Cerebellar cortex (tissue), 1 donor: Measurements from ENCODE around the gene VIL1.
A peak's percentile ranks its signal among the peaks of the same experiment; 100 is the strongest.

Experiments used
- DNase-seq: peaks from one replicate; pipeline ENCODE4 v3.0.0-alpha.2; 2015; ENCODE audit warnings: low spot score

Gene VIL1

DNA sequence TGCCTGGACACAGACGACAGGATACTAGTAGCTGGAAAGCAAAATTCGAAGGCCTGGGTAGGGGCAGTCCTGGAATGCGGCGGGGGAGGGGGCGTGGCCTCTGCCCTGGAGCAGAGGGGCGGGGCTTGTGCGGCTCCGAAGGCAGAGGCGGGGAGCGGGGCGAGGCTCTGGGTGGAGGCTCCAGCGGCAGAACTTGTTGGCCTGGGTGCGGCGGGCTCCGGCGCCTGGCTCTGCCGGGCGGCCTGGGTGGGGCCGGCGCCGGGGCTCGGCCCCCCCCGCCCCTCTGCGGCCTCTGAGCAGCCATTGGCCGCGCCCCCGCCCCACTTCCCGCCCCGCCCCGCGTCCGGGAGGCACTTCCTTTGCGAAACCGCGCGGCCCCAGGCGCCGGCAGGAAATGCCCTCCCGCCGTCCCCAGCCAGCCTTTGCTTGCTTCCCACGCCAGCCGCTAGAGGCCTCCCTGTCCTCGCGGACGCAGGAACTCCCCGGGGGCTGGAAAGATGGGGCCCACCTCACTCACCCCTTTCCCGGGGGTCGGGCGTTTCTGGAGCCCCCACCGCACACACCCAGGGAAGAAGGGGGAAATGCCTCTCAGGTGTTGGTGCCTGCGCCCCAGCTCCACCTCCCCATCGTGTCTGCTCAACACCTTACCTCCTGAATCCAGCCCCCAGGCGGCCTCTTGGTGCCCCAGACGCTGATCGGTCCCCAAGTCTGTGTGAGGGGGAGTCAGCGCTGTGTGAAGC lies 12.5 kb upstream of the VIL1 start:
- peak; percentile 93 for DNase-seq

DNA sequence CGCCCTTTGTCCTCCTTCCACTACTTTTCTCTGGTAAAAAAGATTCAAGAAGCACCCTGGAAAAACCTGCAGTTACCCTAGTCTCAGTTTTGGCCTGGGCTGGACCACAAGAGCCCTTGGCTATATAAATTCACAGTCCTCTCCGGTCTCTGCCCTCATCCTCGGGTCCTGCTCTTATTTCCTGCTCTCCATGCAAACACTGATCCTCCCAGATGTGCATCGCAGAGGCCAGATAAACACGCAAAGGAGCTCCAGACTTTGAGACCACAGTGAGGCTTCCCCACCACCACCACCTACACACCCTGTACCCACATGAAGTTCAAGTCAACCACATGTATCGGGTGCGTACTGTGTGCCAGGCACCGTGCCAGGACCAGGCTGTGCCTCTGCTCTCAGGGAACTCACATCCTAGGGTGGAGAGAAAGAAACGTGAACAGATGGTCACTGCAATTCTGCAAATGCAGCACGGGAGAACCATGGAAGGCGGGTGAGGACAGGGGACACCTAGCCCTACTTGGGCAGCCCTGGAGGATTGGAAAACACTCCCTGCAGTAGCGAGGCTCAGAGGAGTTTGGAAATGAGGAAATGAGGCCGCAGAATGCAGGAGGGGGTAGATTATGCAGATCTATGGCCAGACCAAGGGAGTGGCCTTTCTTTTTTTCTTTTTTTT lies 11.8 kb upstream of the VIL1 start:
- DNase-seq: peak; percentile 81

DNA sequence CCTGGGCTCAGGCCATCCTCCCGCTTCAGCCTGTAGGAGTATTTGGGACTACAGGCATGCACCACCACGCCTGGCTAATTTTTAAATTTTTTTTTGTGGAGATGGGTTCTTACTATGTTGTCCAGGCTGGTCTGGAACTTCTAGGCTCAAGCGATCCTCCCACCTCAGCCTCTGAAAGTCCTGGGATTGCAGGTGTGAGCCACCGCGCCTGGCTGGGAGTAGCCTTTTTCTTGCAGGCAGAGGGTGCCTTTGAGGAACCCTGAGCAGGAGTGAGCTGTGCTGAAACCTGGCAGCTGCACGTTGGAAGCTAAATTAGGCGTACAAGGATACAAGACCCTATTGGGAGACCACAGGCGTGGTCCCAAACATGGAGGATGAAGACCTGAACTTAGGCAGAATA lies 11.2 kb upstream of the VIL1 start:
- no peak for DNase-seq

GRCh38 chr2:218418321-218418716 lies 604 bp upstream of the VIL1 start:
- DNase-seq: no peak

DNA sequence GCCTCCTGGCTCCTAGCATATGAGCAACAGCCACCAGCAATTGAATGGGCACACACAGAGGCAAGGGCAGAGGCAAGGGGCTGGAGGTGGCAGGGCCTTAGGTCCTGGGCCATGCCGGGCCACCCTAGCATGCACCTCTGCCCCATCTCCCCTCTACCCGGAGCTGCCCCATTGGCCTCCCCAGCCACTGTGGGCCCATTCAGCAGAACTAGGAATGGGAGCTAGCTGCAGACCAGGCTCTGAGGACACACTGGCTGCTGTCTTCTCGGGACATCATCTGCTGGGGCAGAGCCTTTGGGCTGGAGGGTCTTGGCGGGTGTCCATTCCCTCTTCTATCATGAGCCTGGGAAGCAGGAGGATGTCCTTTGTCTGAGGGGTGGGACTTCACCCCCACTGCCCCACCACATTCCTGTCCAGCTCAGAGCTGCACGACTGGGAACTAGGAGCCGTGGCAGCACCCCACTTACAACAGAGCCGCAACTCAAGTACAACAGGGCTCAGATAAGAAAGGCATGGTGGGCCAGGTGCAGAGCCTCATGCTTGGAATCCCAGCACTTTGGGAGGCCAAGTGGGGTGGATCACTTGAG lies 800 bp downstream of the VIL1 start:
- DNase-seq: no peak

DNA sequence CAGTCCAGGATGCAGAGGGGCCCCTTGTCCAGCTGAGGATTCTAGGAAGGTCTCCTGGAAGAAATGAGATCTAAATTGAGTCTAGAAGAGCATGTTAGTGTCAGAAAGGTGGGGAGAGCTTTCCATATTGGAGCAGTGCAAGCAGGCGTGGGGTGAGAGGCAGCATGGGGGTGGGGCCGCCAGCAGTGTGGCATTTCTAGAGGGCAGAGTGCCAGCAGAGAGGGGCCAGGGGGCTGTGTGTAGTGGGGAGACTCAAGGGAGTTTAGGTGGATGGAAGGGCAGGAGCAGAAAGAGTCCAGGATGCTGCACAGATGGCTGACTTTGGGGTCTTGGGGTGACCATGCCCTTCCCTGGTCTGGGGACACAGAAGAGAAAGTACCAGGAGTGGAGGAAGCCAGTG lies 2.1 kb downstream of the VIL1 start:
- DNase-seq: no peak

GRCh38 chr2:218422403-218423086 lies 3.6 kb downstream of the VIL1 start:
- no peak for DNase-seq

GRCh38 chr2:218423584-218423983 lies 4.7 kb downstream of the VIL1 start:
- no peak for DNase-seq

DNA sequence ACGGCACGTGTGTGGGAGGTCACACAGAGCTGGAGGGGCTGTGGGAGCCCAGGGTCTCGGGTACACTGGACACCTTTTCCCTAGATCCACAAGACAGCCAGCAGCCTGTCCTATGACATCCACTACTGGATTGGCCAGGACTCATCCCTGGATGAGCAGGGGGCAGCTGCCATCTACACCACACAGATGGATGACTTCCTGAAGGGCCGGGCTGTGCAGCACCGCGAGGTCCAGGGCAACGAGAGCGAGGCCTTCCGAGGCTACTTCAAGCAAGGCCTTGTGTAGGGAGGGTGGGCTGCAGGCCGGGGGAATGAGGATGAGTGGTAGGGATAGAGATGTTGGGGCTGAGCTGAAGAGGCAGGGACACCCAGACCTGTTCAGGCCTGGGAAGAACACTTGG lies 6.6 kb downstream of the VIL1 start:
- DNase-seq: no peak

DNA sequence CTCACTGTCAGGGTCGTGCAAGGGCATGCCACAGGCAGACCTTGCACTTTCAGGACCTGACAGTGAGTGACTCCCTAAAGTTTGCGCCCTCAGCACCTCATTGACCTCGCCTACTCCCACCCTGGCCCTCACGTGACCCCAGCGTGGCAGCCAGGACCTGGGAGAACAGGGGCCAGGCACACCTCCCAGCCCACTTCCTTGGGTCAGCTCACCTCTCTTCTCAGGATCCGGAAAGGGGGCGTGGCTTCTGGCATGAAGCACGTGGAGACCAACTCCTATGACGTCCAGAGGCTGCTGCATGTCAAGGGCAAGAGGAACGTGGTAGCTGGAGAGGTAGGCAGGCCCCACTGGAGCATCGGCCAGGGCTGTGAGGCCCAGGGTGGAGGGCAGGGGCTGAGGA lies 8.8 kb downstream of the VIL1 start:
- no peak for DNase-seq

- DNase-seq: no peak
Measured at GRCh38 chr2:218428846-218429558, 10.1 kb downstream of the VIL1 start.

GRCh38 chr2:218429911-218430692 lies 11.2 kb downstream of the VIL1 start:
- no peak for DNase-seq

- DNase-seq: no peak
Measured at GRCh38 chr2:218430721-218431120, 11.8 kb downstream of the VIL1 start.

DNA sequence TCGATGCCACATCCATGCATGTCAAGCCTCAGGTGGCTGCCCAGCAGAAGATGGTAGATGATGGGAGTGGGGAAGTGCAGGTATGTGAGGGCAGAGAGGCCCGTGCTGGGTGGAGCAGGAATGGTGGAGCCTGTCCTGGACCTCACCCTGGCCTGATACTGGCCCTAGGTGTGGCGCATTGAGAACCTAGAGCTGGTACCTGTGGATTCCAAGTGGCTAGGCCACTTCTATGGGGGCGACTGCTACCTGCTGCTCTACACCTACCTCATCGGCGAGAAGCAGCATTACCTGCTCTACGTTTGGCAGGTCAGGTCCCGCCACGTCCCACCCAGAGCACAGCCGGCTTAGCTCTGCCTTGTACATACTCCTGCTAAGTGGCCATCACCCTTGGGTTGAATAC lies 13.0 kb downstream of the VIL1 start:
- no peak for DNase-seq

- DNase-seq: no peak
Measured at GRCh38 chr2:218432676-218433365, 13.9 kb downstream of the VIL1 start.

DNA sequence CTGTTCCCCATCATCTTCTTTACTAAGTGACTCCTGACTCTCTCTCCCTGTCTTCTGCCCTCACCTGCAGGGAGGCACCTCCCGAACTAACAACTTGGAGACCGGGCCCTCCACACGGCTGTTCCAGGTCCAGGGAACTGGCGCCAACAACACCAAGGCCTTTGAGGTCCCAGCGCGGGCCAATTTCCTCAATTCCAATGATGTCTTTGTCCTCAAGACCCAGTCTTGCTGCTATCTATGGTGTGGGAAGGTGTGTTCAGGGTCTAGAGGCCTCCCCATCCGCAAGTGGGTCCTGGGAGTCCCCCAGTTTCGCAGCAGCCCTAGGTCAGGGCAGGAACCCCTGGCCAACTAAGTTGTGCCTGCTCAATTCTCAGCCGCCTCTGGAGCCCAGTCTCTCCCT lies 15.5 kb downstream of the VIL1 start:
- no peak for DNase-seq

- no peak for DNase-seq
Measured at GRCh38 chr2:218435003-218435982, 16.4 kb downstream of the VIL1 start.

GRCh38 chr2:218436992-218437391 lies 18.1 kb downstream of the VIL1 start:
- DNase-seq: no peak

DNA sequence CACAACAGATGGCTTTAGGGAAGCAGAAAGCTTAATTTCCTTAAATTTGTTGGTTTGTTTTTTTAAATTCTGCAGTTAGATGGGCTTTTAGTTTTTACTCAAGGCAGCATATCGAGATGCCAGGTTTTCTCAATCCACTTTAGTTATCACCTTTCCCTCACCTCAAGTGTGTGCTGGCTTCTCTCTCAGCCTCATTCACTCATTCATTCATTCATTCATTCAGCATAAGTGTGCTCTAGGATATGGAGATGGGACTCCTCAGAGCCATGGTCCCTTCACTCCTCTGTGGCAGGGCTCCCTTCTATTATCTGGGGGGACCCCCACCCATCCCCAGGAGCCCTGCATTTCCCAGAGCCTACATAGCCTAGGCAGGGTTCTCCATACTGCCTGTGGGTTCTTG lies 19.0 kb downstream of the VIL1 start:
- DNase-seq: no peak

DNA sequence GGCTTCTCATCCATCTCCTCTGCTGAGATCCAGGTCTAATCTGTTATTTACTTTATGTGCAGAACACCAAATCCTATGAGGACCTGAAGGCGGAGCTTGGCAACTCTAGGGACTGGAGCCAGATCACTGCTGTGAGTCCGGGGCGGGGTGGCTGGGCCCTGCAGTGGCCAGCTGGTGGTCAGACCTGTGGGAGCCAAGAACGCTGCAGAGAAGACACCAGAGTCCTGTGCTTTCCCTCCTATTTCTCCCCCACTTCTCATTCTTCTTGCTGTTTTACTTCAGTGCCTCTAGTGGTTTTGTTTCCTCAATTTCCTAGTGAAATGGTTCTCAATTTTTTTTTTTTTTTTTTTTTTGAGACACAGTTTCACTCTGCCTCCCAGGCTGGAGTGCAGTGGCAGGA lies 19.7 kb downstream of the VIL1 start:
- DNase-seq: peak; percentile 60
